Mononuclear cell (primary cell): ENCODE data around the gene LYPD6B. TPM values are rescaled to one million over a fixed set of nuclear protein-coding genes. Genes with fewer than 3 reads are reported as not detected.

Source experiments
- H3K27me3 ChIP-seq: 2 replicates; pipeline ENCODE4 v1.6.0; 2011; ENCODE audit warnings: low read length, control low read depth; ENCODE audit not compliant: insufficient read depth
- H3K4me1 ChIP-seq: 2 replicates; pipeline ENCODE4 v1.5.1; 2011; ENCODE audit warnings: mild to moderate bottlenecking, low read length, control low read depth; ENCODE audit not compliant: insufficient read depth
- H3K4me3 ChIP-seq: 2 replicates; pipeline ENCODE4 v1.5.1; 2011; ENCODE audit warnings: mild to moderate bottlenecking, low read length, moderate library complexity
- H3K9me3 ChIP-seq: 2 replicates; pipeline ENCODE4 v1.5.1; 2011; ENCODE audit warnings: low read depth, mild to moderate bottlenecking, control low read depth, low read length
- total RNA-seq: library from RNA; depleted of rRNA; stranded (reverse); fragments of >200 nt; gene quantifications from one replicate; pipeline ENCODE4 v1.2.3, GENCODE V29; 2012

The LYPD6B gene
- total RNA-seq, 1 donor: not detected

GRCh38 chr2:149047118-149047517 is 8.6 kb downstream of the LYPD6B start:
- no peak overlapping the region for H3K4me3 ChIP-seq
- H3K4me1 ChIP-seq: no peaks in the 10 kb centered on the region
- H3K9me3 ChIP-seq: peaks cover 19% of the 10 kb centered on the region
- H3K27me3 ChIP-seq: peaks cover 3% of the 10 kb centered on the region

GRCh38 chr2:149049142-149049541 is 10.6 kb downstream of the LYPD6B start:
- H3K27me3 ChIP-seq: peaks cover 5% of the 10 kb centered on the region
- H3K4me1 ChIP-seq: no peaks in the 10 kb centered on the region
- peaks cover 19% of the 10 kb centered on the region for H3K9me3 ChIP-seq
- no peak overlapping the region for H3K4me3 ChIP-seq

GRCh38 chr2:149050188-149050587 is 11.7 kb downstream of the LYPD6B start:
- H3K27me3 ChIP-seq: peaks cover 2% of the 10 kb centered on the region
- no peak overlapping the region for H3K4me3 ChIP-seq
- H3K4me1 ChIP-seq: no peaks in the 10 kb centered on the region

GRCh38 chr2:149055751-149056150 is 17.3 kb downstream of the LYPD6B start:
- Histone ChIP-seq H3K9me3 (no peaks in the 10 kb centered on the region), H3K4me1 (no peaks in the 10 kb centered on the region), H3K27me3 (peaks cover 6% of the 10 kb centered on the region), H3K4me3 (no peak overlapping the region)

More at GRCh38 chr2:149050188-149050587, 11.7 kb downstream of the LYPD6B start:
- peaks cover 19% of the 10 kb centered on the region for H3K9me3 ChIP-seq

GRCh38 chr2:149056541-149057255 is 18.2 kb downstream of the LYPD6B start:
- Histone ChIP-seq H3K27me3 (peaks cover 6% of the 10 kb centered on the region), H3K9me3 (no peaks in the 10 kb centered on the region), H3K4me3 (no peak overlapping the region), H3K4me1 (no peaks in the 10 kb centered on the region)

- Histone ChIP-seq H3K9me3 (no peaks in the 10 kb centered on the region), H3K27me3 (peaks cover 6% of the 10 kb centered on the region), H3K4me3 (no peak overlapping the region), H3K4me1 (no peaks in the 10 kb centered on the region)
These were observed 18.9 kb downstream of the LYPD6B start for GRCh38 chr2:149057401-149057800.

- Histone ChIP-seq H3K4me1 (no peaks in the 10 kb centered on the region), H3K4me3 (no peak overlapping the region), H3K27me3 (peaks cover 4% of the 10 kb centered on the region)
These were observed 20.4 kb downstream of the LYPD6B start for GRCh38 chr2:149058936-149059335.

GRCh38 chr2:149059822-149060221 is 21.3 kb downstream of the LYPD6B start:
- Histone ChIP-seq H3K4me3 (no peak overlapping the region), H3K9me3 (no peaks in the 10 kb centered on the region), H3K4me1 (no peaks in the 10 kb centered on the region), H3K27me3 (peaks cover 4% of the 10 kb centered on the region)

More at GRCh38 chr2:149058936-149059335, 20.4 kb downstream of the LYPD6B start:
- no peaks in the 10 kb centered on the region for H3K9me3 ChIP-seq

- no peak overlapping the region for H3K4me3 ChIP-seq
These were observed 22.7 kb downstream of the LYPD6B start for GRCh38 chr2:149061133-149061745.

GRCh38 chr2:149062531-149062930 is 24.0 kb downstream of the LYPD6B start:
- H3K9me3 ChIP-seq: no peaks in the 10 kb centered on the region
- H3K4me3 ChIP-seq: no peak overlapping the region
- peaks cover 3% of the 10 kb centered on the region for H3K27me3 ChIP-seq
- H3K4me1 ChIP-seq: no peaks in the 10 kb centered on the region

More at GRCh38 chr2:149061133-149061745, 22.7 kb downstream of the LYPD6B start:
- H3K4me1 ChIP-seq: no peaks in the 10 kb centered on the region
- H3K27me3 ChIP-seq: peaks cover 4% of the 10 kb centered on the region
- no peaks in the 10 kb centered on the region for H3K9me3 ChIP-seq

GRCh38 chr2:149063177-149063576 is 24.7 kb downstream of the LYPD6B start:
- H3K4me3 ChIP-seq: no peak overlapping the region
- H3K4me1 ChIP-seq: no peaks in the 10 kb centered on the region
- H3K27me3 ChIP-seq: peaks cover 3% of the 10 kb centered on the region
- H3K9me3 ChIP-seq: no peaks in the 10 kb centered on the region

- Histone ChIP-seq H3K4me3 (no peak overlapping the region), H3K4me1 (peaks cover 3% of the 10 kb centered on the region), H3K9me3 (no peaks in the 10 kb centered on the region), H3K27me3 (peaks cover 3% of the 10 kb centered on the region)
These were observed 25.9 kb downstream of the LYPD6B start for GRCh38 chr2:149064365-149064841.

- Histone ChIP-seq H3K9me3 (no peaks in the 10 kb centered on the region), H3K4me1 (peaks cover 3% of the 10 kb centered on the region), H3K27me3 (peaks cover 3% of the 10 kb centered on the region), H3K4me3 (no peak overlapping the region)
These were observed 26.5 kb downstream of the LYPD6B start for GRCh38 chr2:149064856-149065630.

GRCh38 chr2:149068225-149068995 is 29.9 kb downstream of the LYPD6B start:
- H3K27me3 ChIP-seq: peaks cover 3% of the 10 kb centered on the region
- no peaks in the 10 kb centered on the region for H3K9me3 ChIP-seq
- H3K4me1 ChIP-seq: peaks cover 3% of the 10 kb centered on the region
- no peak overlapping the region for H3K4me3 ChIP-seq
